AG09319 (cell line): ENCODE data around the gene ELAVL1.
"Not testable (repeated sequence)": the region's sequence is repeated elsewhere in the genome, so short reads cannot be mapped to it uniquely, and the experiment has no call there.

Experiments used
- DNase-seq: peaks from one replicate; pipeline ENCODE4 v3.0.0-alpha.2; 2010; ENCODE audit warnings: low read depth; ENCODE audit errors: extremely low read depth
- TF ChIP-seq, protein P1 (sequence below): IDR thresholded peaks from 2 replicates; pipeline ENCODE4 v1.5.1; 2011; ENCODE audit warnings: low read depth, mild to moderate bottlenecking, inconsistent platforms, low read length, moderate library complexity

ELAVL1 gene

GRCh38 chr19:7965921-7966665 is 39.3 kb downstream of the ELAVL1 start:
- DNase-seq: no peak
- TF ChIP-seq, protein P1, sequence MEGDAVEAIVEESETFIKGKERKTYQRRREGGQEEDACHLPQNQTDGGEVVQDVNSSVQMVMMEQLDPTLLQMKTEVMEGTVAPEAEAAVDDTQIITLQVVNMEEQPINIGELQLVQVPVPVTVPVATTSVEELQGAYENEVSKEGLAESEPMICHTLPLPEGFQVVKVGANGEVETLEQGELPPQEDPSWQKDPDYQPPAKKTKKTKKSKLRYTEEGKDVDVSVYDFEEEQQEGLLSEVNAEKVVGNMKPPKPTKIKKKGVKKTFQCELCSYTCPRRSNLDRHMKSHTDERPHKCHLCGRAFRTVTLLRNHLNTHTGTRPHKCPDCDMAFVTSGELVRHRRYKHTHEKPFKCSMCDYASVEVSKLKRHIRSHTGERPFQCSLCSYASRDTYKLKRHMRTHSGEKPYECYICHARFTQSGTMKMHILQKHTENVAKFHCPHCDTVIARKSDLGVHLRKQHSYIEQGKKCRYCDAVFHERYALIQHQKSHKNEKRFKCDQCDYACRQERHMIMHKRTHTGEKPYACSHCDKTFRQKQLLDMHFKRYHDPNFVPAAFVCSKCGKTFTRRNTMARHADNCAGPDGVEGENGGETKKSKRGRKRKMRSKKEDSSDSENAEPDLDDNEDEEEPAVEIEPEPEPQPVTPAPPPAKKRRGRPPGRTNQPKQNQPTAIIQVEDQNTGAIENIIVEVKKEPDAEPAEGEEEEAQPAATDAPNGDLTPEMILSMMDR: no peak

DNA sequence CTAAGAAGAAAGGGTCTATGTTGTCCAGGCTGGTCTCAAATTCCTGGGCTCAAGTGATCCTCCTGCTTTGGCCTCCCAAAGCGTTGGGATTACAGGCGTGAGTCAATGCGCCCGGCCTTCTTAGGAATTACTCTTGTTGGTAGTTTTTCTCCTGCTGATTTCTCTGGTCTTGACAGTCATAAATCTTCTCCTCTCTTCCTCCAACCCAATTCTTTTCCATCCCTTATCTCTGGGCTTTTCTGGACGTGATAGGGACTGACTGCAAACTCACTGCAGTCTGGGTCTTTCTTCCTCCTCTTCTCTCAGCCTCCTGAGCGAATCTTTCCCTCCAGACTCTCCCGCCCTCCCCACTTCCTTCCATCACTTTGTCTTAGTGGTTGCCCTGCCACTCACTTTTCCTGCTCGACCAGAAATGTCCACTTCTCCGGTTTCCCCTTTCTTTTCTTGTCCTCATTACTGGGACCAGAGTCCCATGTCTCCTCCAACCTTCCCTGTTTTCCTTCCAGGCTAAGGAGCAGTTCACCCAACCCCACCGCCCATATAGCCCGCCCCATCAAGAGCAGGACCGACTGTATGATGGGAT is 40.1 kb downstream of the ELAVL1 start:
- TF ChIP-seq, protein P1: no peak
- DNase-seq: no peak

- DNase-seq: no peak
- TF ChIP-seq, protein P1: no peak
Observed at GRCh38 chr19:7963566-7963965, 41.9 kb downstream of the ELAVL1 start.

- TF ChIP-seq, protein P1: no peak
- no peak for DNase-seq
Observed at GRCh38 chr19:7962644-7963268, 42.7 kb downstream of the ELAVL1 start.

DNA sequence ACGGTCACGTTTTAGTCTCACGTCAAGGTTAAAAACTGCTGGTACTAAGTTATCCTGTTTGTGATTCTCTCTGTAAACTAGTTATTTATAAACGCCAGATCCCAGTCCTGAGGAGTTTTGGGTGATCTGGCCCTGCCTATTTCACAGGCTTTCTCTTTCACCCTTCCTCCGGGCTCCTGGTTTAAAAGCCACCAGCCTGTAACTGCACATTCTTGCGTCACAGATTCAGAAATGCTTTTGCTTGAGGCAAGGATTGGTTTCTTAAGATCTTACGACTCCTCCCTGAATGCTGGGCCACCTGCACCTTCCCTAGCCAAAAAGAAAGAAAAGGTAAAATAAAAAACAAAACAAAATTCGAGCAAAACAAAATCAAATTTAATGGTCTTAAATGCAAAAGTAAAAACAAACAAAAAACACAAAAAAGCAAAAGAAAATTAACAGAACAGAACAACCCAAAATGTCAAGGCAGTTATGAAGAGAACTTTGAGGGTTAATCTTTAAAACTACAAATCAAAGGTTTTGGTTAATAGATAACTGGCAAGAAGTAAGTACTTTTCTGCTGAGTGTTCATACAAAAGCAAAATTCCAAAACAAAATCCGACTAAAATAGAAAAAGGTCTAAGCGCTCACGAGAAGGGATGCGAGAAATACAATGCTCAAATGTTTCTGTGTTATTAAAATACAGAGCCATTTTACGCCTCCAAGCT is 43.4 kb downstream of the ELAVL1 start:
- TF ChIP-seq, protein P1: no peak
- DNase-seq: no peak

DNA sequence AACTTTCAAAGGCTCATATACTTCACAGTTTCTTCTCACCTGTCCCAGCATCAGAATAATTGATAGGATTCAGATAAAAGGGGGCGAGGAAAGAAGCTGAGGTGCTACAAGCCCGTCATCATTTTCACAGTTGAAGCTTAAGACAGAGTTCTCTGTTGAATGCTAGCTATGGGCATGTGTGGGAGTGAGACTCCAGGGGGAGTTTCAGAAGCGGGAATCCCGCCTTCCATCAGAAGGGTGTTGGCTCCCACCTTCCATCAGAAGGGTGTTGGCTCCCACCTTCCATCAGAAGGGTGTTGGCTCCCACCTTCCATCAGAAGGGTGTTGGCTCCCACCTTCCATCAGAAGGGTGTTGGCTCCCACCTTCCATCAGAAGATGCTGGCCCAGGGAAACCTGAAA is 44.4 kb downstream of the ELAVL1 start:
- not testable (repeated sequence) for DNase-seq

GRCh38 chr19:7959211-7959610 is 46.2 kb downstream of the ELAVL1 start:
- TF ChIP-seq, protein P1: no peak
- DNase-seq: no peak
